Fibroblast of gingiva (primary cell): ENCODE measurements around the gene OGN.

Source experiments
- DNase-seq: peaks from one replicate; pipeline ENCODE4 v3.0.0-alpha.2; 2011; ENCODE audit warnings: low read depth

Gene OGN

GRCh38 chr9:92405818-92406217, 1.4 kb upstream of the OGN start:
- DNase-seq: no peak

- DNase-seq: no peak
Measured at GRCh38 chr9:92402826-92403745, 1.3 kb downstream of the OGN start.

GRCh38 chr9:92402360-92402759, 2.0 kb downstream of the OGN start:
- DNase-seq: no peak

GRCh38 chr9:92397853-92398252, 6.5 kb downstream of the OGN start:
- DNase-seq: no peak

- no peak for DNase-seq
Measured at GRCh38 chr9:92395617-92396016, 8.8 kb downstream of the OGN start.

- DNase-seq: peak; percentile 41
Measured at GRCh38 chr9:92393686-92394085, 10.7 kb downstream of the OGN start.

GRCh38 chr9:92392690-92393089, 11.7 kb downstream of the OGN start:
- DNase-seq: no peak

- no peak for DNase-seq
Measured at GRCh38 chr9:92385953-92386352, 18.4 kb downstream of the OGN start.

- no peak for DNase-seq
Measured at GRCh38 chr9:92385477-92385876, 18.9 kb downstream of the OGN start.

- DNase-seq: no peak
Measured at GRCh38 chr9:92385001-92385400, 19.4 kb downstream of the OGN start.

- DNase-seq: peak; percentile 16
Measured at GRCh38 chr9:92384375-92384774, 20.0 kb downstream of the OGN start.

GRCh38 chr9:92381775-92382174, 22.6 kb downstream of the OGN start:
- DNase-seq: no peak

- no peak for DNase-seq
Measured at GRCh38 chr9:92380603-92381002, 23.8 kb downstream of the OGN start.

GRCh38 chr9:92378865-92379560, 25.4 kb downstream of the OGN start:
- no peak for DNase-seq

- no peak for DNase-seq
Measured at GRCh38 chr9:92377876-92378275, 26.5 kb downstream of the OGN start.

- no peak for DNase-seq
Measured at GRCh38 chr9:92373167-92373566, 31.2 kb downstream of the OGN start.

GRCh38 chr9:92369075-92369474, 35.3 kb downstream of the OGN start:
- DNase-seq: no peak

- no peak for DNase-seq
Measured at GRCh38 chr9:92360083-92360482, 44.3 kb downstream of the OGN start.

- no peak for DNase-seq
Measured at GRCh38 chr9:92359394-92359995, 44.9 kb downstream of the OGN start.

GRCh38 chr9:92353051-92353450, 51.3 kb downstream of the OGN start:
- DNase-seq: no peak

GRCh38 chr9:92350740-92351133, 53.6 kb downstream of the OGN start:
- no peak for DNase-seq

GRCh38 chr9:92349771-92350739, 54.3 kb downstream of the OGN start:
- peak; percentile 75 for DNase-seq
